NCI-H2107 treated with DMSO at 0.1 percent for 48 hours (cell line): ENCODE measurements around the gene TMSB10.
"Not testable (repeated sequence)": the region's sequence is repeated elsewhere in the genome, so short reads cannot be mapped to it uniquely, and the experiment has no call there.

Experiments used
- DNase-seq: peaks from one replicate; lab custom pipeline; 2025; ENCODE audit not compliant: unreplicated experiment; lab: John Stamatoyannopoulos, UW

The TMSB10 gene

GRCh38 chr2:84900971-84901370, 4.5 kb upstream of the TMSB10 start:
- DNase-seq, result no peak

GRCh38 chr2:84901593-84902120, 3.8 kb upstream of the TMSB10 start:
- no peak for DNase-seq

GRCh38 chr2:84902526-84902925, 2.9 kb upstream of the TMSB10 start:
- DNase-seq, result no peak

- DNase-seq, result no peak
Observed at GRCh38 chr2:84904151-84904550, 1.3 kb upstream of the TMSB10 start.

- DNase-seq, result no peak
Observed at GRCh38 chr2:84904717-84905174, 710 bp upstream of the TMSB10 start.

GRCh38 chr2:84906108-84906899, 848 bp downstream of the TMSB10 start:
- DNase-seq, result no peak

- no peak for DNase-seq
Observed at GRCh38 chr2:84906900-84907714, 1.7 kb downstream of the TMSB10 start.

- DNase-seq, result no peak
Observed at GRCh38 chr2:84908948-84909713, 3.7 kb downstream of the TMSB10 start.

GRCh38 chr2:84911135-84911678, 5.8 kb downstream of the TMSB10 start:
- no peak for DNase-seq

GRCh38 chr2:84912984-84913383, 7.5 kb downstream of the TMSB10 start:
- DNase-seq, result no peak

- DNase-seq, result no peak
Observed at GRCh38 chr2:84914334-84914733, 8.9 kb downstream of the TMSB10 start.

GRCh38 chr2:84915675-84916074, 10.2 kb downstream of the TMSB10 start:
- DNase-seq, result not testable (repeated sequence)

GRCh38 chr2:84917821-84918220, 12.4 kb downstream of the TMSB10 start:
- DNase-seq, result not testable (repeated sequence)

- DNase-seq, result no peak
Observed at GRCh38 chr2:84918430-84918829, 13.0 kb downstream of the TMSB10 start.

GRCh38 chr2:84919885-84920580, 14.6 kb downstream of the TMSB10 start:
- DNase-seq, result no peak

GRCh38 chr2:84923009-84923408, 17.6 kb downstream of the TMSB10 start:
- no peak for DNase-seq

GRCh38 chr2:84924173-84925106, 19.0 kb downstream of the TMSB10 start:
- no peak for DNase-seq

- no peak for DNase-seq
Observed at GRCh38 chr2:84925336-84925723, 19.9 kb downstream of the TMSB10 start.

- peak; percentile 85 for DNase-seq
Observed at GRCh38 chr2:84925724-84926376, 20.4 kb downstream of the TMSB10 start.
